B cell (primary cell): Measurements from ENCODE around the gene ITFG1. TPM values are rescaled to one million over a fixed set of nuclear protein-coding genes. Genes with fewer than 3 reads are reported as not detected.

Source experiments
- ATAC-seq: fragments of 200-7000 bp; cut with Tn5 transposase; one replicate; pipeline ENCODE4 v1.10.0; 2021; ENCODE audit warnings: low read depth, mild to moderate bottlenecking, moderate number of reproducible peaks, moderate library complexity
- CTCF ChIA-PET: fragments of 350-600 bp; sonication (Branson Sonifier 250); formaldehyde crosslinking; loops from one replicate; lab custom pipeline; 2021; ENCODE audit warnings: antibody characterized with exemption, inconsistent platforms; lab: Charles Lee
- POLR2A ChIA-PET: fragments of 350-600 bp; sonication (Branson Sonifier 250); formaldehyde crosslinking; loops from one replicate; lab custom pipeline; 2021; ENCODE audit warnings: antibody characterized with exemption; lab: Charles Lee
- DNase-seq: peaks from one replicate; pipeline ENCODE4 v3.0.0; 2013
- H2AFZ ChIP-seq: 2 replicates; pipeline ENCODE4 v1.6.1; 2012; ENCODE audit warnings: mild to moderate bottlenecking, low read depth, low read length; ENCODE audit not compliant: insufficient read depth, poor library complexity, severe bottlenecking
- H3K27ac ChIP-seq, 2 donors: 1 replicate in 1 of 2; 2 replicates in 1 of 2; pipeline ENCODE4 v1.5.1; 2012 to 2013; ENCODE audit warnings: low read length in 2 of 2, mild to moderate bottlenecking in 2 of 2, moderate library complexity in 1 of 2
- H3K27me3 ChIP-seq, 4 experiments: fragments of 200-600 bp in 1 of 4; sonication (generic) in 1 of 4; replicated peaks in 1 of 4; 1 replicate in 2 of 4; 2 replicates in 2 of 4; pipeline versions ENCODE4 v1.6.1 to v1.7.0; 2013 to 2016; ENCODE audit warnings: low read length in 3 of 4, mild to moderate bottlenecking in 2 of 4, mixed read lengths in 1 of 4, moderate library complexity in 1 of 4; ENCODE audit not compliant: insufficient read depth in 4 of 4, control insufficient read depth in 3 of 4; ENCODE audit errors: control extremely low read depth in 1 of 4
- H3K36me3 ChIP-seq, 2 experiments: replicated peaks in 1 of 2; 1 replicate in 1 of 2; 2 replicates in 1 of 2; pipeline versions ENCODE4 v1.6.1 to v1.7.1; 2013; ENCODE audit warnings: low read length in 1 of 2; ENCODE audit not compliant: insufficient read depth in 2 of 2, control insufficient read depth in 1 of 2; ENCODE audit errors: control extremely low read depth in 1 of 2, extremely low read depth in 1 of 2
- H3K4me1 ChIP-seq, 2 donors: fragments of 200-600 bp in 1 of 2; sonication (generic) in 1 of 2; 1 replicate in 1 of 2; 2 replicates in 1 of 2; pipeline versions ENCODE4 v1.5.1 to v1.6.1; 2013 to 2017; ENCODE audit warnings: low read length in 2 of 2; ENCODE audit not compliant: control insufficient read depth in 2 of 2, insufficient read depth in 2 of 2
- H3K4me2 ChIP-seq: replicated peaks from 2 replicates; pipeline ENCODE3; 2012; ENCODE audit warnings: mild to moderate bottlenecking, low read depth, low read length; ENCODE audit not compliant: poor library complexity, severe bottlenecking
- H3K4me3 ChIP-seq, 5 experiments: fragments of 200-600 bp in 1 of 5; sonication (generic) in 1 of 5; 1 replicate in 3 of 5; 2 replicates in 2 of 5; pipeline versions ENCODE4 v1.5.1 to v1.7.0; 2011 to 2016; ENCODE audit warnings: low read length in 4 of 5, mild to moderate bottlenecking in 4 of 5, low read depth in 2 of 5, control low read depth in 1 of 5, moderate library complexity in 1 of 5; ENCODE audit not compliant: insufficient read depth in 1 of 5; ENCODE audit errors: control extremely low read depth in 1 of 5, extremely low read depth in 1 of 5
- H3K79me2 ChIP-seq: fragments of 200-600 bp; sonication (generic); one replicate; pipeline ENCODE4 v1.6.0; 2016; ENCODE audit warnings: low read length; ENCODE audit not compliant: control insufficient read depth, insufficient read depth
- H3K9ac ChIP-seq: fragments of 200-600 bp; sonication (generic); 2 replicates; pipeline ENCODE4 v1.6.1; 2017; ENCODE audit warnings: mild to moderate bottlenecking, low read length, moderate library complexity
- H3K9me3 ChIP-seq, 3 donors: one replicate each; pipeline versions ENCODE4 v1.6.1 to v1.7.1; 2013; ENCODE audit warnings: low read length in 2 of 3; ENCODE audit not compliant: control insufficient read depth in 2 of 3, insufficient read depth in 1 of 3; ENCODE audit errors: control extremely low read depth in 1 of 3
- H4K20me1 ChIP-seq: 2 replicates; pipeline ENCODE4 v1.6.0; 2012; ENCODE audit warnings: mild to moderate bottlenecking, low read length; ENCODE audit not compliant: insufficient read depth, control insufficient read depth, poor library complexity, severe bottlenecking
- H3K27ac Mint-ChIP-seq: one replicate; pipeline ENCODE4 v1.8.0; 2021; ENCODE audit warnings: mixed read lengths
- H3K27me3 Mint-ChIP-seq: one replicate; pipeline ENCODE4 v1.8.0; 2021; ENCODE audit warnings: mixed read lengths
- H3K4me1 Mint-ChIP-seq: one replicate; pipeline ENCODE4 v1.8.0; 2021; ENCODE audit warnings: mixed read lengths
- H3K4me3 Mint-ChIP-seq: one replicate; pipeline ENCODE4 v1.8.0; 2021; ENCODE audit warnings: mixed read lengths
- H3K9me3 Mint-ChIP-seq: one replicate; pipeline ENCODE4 v1.8.0; 2022; ENCODE audit warnings: mixed read lengths; ENCODE audit not compliant: insufficient read depth
- CTCF ChIP-seq: fragments of 200-600 bp; IDR thresholded peaks from one replicate; pipeline ENCODE4 v1.8.0; 2022; ENCODE audit warnings: antibody characterized with exemption, mild to moderate bottlenecking
- EZH2 ChIP-seq: IDR thresholded peaks from 2 replicates; pipeline ENCODE4 v1.6.1; 2012; ENCODE audit warnings: borderline replicate concordance, low read depth, mild to moderate bottlenecking, moderate library complexity, low read length; ENCODE audit not compliant: insufficient read depth, poor library complexity, severe bottlenecking
- WGBS: methylation state at CpG from one replicate; pipeline ENCODE4 v1.1.5; 2013; ENCODE audit warnings: missing lambda C conversion rate; ENCODE audit not compliant: insufficient coverage; 5-methylcytosine and 5-hydroxymethylcytosine counted together
- intact Hi-C: fragments of 100-400 bp; cut with micrococcal nuclease; formaldehyde crosslinking; loops from one replicate; pipeline ENCODE4 v1.10.0; 2022
- polyA plus RNA-seq: library from polyadenylated mRNA; depleted of rRNA; stranded (reverse); fragments of >200 nt; gene quantifications from 2 replicates; pipeline ENCODE4 v1.2.3, GENCODE V29; 2012
- total RNA-seq, 2 donors: library from RNA; stranded (reverse); fragments of 120-200 nt in 1 of 2; gene quantifications; 1 replicate in 1 of 2; 2 replicates in 1 of 2; pipeline versions ENCODE4 v1.2.3 to v1.2.4, GENCODE V29; 2013 to 2022

Gene ITFG1
- total and polyA plus RNA-seq, 2 donors (not counting 1 experiment from before 2014, with no cell fraction given), result 9.7 to 40.4 TPM

GRCh38 chr16:47493381-47494337 is 32.8 kb upstream of the ITFG1 start:
- Histone ChIP-seq H3K36me3 (peaks cover 9 to 21% of the 10 kb centered on the region in 2 experiments), H3K27ac (peak overlapping the region; percentile 81 to 85), H3K4me1 (peaks cover 37 to 40% of the 10 kb centered on the region in 2 donors), H3K27me3 (no peaks in the 10 kb centered on the region), H3K9ac (peak overlapping the region; percentile 61), H4K20me1 (no peaks in the 10 kb centered on the region), H2AFZ (peak overlapping the region; percentile 66), H3K4me3 (peak overlapping the region; percentile 19 to 71 (median 37)), H3K4me2 (peak overlapping the region; percentile 86), H3K9me3 (peaks cover 8 to 17% (median 17%) of the 10 kb centered on the region in 3 donors), H3K79me2 (peaks cover 62% of the 10 kb centered on the region)
- peaks cover 53% of the 10 kb centered on the region for H3K4me1 Mint-ChIP-seq
- H3K9me3 Mint-ChIP-seq, result peaks cover under 1% of the 10 kb centered on the region
- POLR2A ChIA-PET, result interaction anchor here (1.0 to 3.6 kb wide), 4 partner anchors 11 to 33 kb away, joined by 3 to 41 read pairs (median 13); partner anchors contain the start of genes ITFG1 and PHKB
- no CpG with 5 or more reads among the region's 9 CpGs for WGBS
- H3K4me3 Mint-ChIP-seq, result peak overlapping the region; percentile 96
- DNase-seq, result peak; percentile 66
- peak overlapping the region; percentile 98 for H3K27ac Mint-ChIP-seq
- ATAC-seq, result peak; percentile 53
- CTCF ChIA-PET, result interaction anchor here (0.9 to 4.6 kb wide), 9 partner anchors 12 to 350 kb away, joined by 3 to 50 read pairs (median 4); partner anchors contain the start of genes ITFG1, NETO2 and PHKB
- TF ChIP-seq EZH2 (no peak), CTCF (no peak)
- intact Hi-C loops, result loop anchor here (1.0 to 10.0 kb wide), 7 partner anchors 12 to 1119 kb away; partner anchors contain the start of genes DNAJA2, ITFG1, N4BP1 and NETO2
- no peaks in the 10 kb centered on the region for H3K27me3 Mint-ChIP-seq
